ENCODE measurements around the gene C1orf115. TPM values are rescaled to one million over a fixed set of nuclear protein-coding genes. Genes with fewer than 3 reads are reported as not detected.

C1orf115 gene
- total RNA-seq, 1 donor from 2014 or later = 1.7 TPM

- H3K4me1 Mint-ChIP-seq = peaks cover 2% of the 10 kb centered on the region
- H3K4me3 Mint-ChIP-seq = no peak overlapping the region
- H3K27ac Mint-ChIP-seq = no peak overlapping the region
- no peaks in the 10 kb centered on the region for H3K36me3 Mint-ChIP-seq
- no peak for TF ChIP-seq CTCF (IDR thresholded peaks at IDR 0.05; ENCODE audit: unreplicated experiment)
- no peak for DNase-seq (ENCODE audit: low spot score in 2 of 2, unreplicated experiment in 2 of 2)
- H3K9me3 Mint-ChIP-seq = no peaks in the 10 kb centered on the region
- H3K27me3 Mint-ChIP-seq (ENCODE audit: low read depth) = peaks cover 31% of the 10 kb centered on the region
Observed at GRCh38 chr1:220695426-220695825, 5.3 kb downstream of the C1orf115 start.

- Mint-ChIP-seq H3K36me3 (no peaks in the 10 kb centered on the region), H3K27me3 (ENCODE audit: low read depth) (peaks cover 24% of the 10 kb centered on the region), H3K4me3 (no peak overlapping the region), H3K9me3 (no peaks in the 10 kb centered on the region), H3K4me1 (peaks cover 2% of the 10 kb centered on the region), H3K27ac (no peak overlapping the region)
- TF ChIP-seq CTCF (IDR thresholded peaks at IDR 0.05; ENCODE audit: unreplicated experiment) = no peak
- DNase-seq (ENCODE audit: low spot score in 2 of 2, unreplicated experiment in 2 of 2) = no peak
Observed at GRCh38 chr1:220696226-220696862, 6.2 kb downstream of the C1orf115 start.

GRCh38 chr1:220696863-220697231 is 6.7 kb downstream of the C1orf115 start:
- DNase-seq (ENCODE audit: low spot score in 2 of 2, unreplicated experiment in 2 of 2) = no peak
- Mint-ChIP-seq H3K27me3 (ENCODE audit: low read depth) (peaks cover 19% of the 10 kb centered on the region), H3K4me1 (peaks cover 2% of the 10 kb centered on the region), H3K4me3 (no peak overlapping the region), H3K36me3 (no peaks in the 10 kb centered on the region), H3K27ac (no peak overlapping the region), H3K9me3 (no peaks in the 10 kb centered on the region)
- no peak for TF ChIP-seq CTCF (IDR thresholded peaks at IDR 0.05; ENCODE audit: unreplicated experiment)

- Mint-ChIP-seq H3K36me3 (no peaks in the 10 kb centered on the region), H3K27me3 (ENCODE audit: low read depth) (peaks cover 14% of the 10 kb centered on the region), H3K9me3 (no peaks in the 10 kb centered on the region), H3K4me3 (no peak overlapping the region), H3K4me1 (peaks cover 2% of the 10 kb centered on the region), H3K27ac (no peak overlapping the region)
- DNase-seq (ENCODE audit: low spot score in 2 of 2, unreplicated experiment in 2 of 2) = no peak
- no peak for TF ChIP-seq CTCF (IDR thresholded peaks at IDR 0.05; ENCODE audit: unreplicated experiment)
Observed at GRCh38 chr1:220697326-220697725, 7.2 kb downstream of the C1orf115 start.

GRCh38 chr1:220698607-220699016 is 8.4 kb downstream of the C1orf115 start:
- H3K36me3 Mint-ChIP-seq = no peaks in the 10 kb centered on the region
- peaks cover 2% of the 10 kb centered on the region for H3K4me1 Mint-ChIP-seq
- DNase-seq (ENCODE audit: low spot score in 2 of 2, unreplicated experiment in 2 of 2) = no peak
- no peak overlapping the region for H3K27ac Mint-ChIP-seq
- no peak for TF ChIP-seq CTCF (IDR thresholded peaks at IDR 0.05; ENCODE audit: unreplicated experiment)
- peaks cover under 1% of the 10 kb centered on the region for H3K27me3 Mint-ChIP-seq (ENCODE audit: low read depth)
- no peaks in the 10 kb centered on the region for H3K9me3 Mint-ChIP-seq
- H3K4me3 Mint-ChIP-seq = no peak overlapping the region

GRCh38 chr1:220699044-220699443 is 8.9 kb downstream of the C1orf115 start:
- DNase-seq (ENCODE audit: low spot score in 2 of 2, unreplicated experiment in 2 of 2) = no peak
- no peaks in the 10 kb centered on the region for H3K9me3 Mint-ChIP-seq
- H3K4me3 Mint-ChIP-seq = no peak overlapping the region
- no peaks in the 10 kb centered on the region for H3K27me3 Mint-ChIP-seq (ENCODE audit: low read depth)
- TF ChIP-seq CTCF (IDR thresholded peaks at IDR 0.05; ENCODE audit: unreplicated experiment) = no peak
- peaks cover 2% of the 10 kb centered on the region for H3K4me1 Mint-ChIP-seq
- H3K27ac Mint-ChIP-seq = no peak overlapping the region
- H3K36me3 Mint-ChIP-seq = no peaks in the 10 kb centered on the region
